SK-N-SH treated with all-trans-retinoic acid at 6 μM for 48 hours (cell line): Measurements from ENCODE around the gene RPL39L.

Experiments
- ARNTL ChIP-seq: fragments of 450-650 bp; formaldehyde crosslinking; IDR thresholded peaks from 2 replicates; pipeline ENCODE4 v1.5.0; 2020; ENCODE audit warnings: low read depth, mild to moderate bottlenecking, moderate library complexity, borderline replicate concordance
- OSR1 ChIP-seq: fragments of 250-450 bp; sonication (Bioruptor Pico); IDR thresholded peaks from 2 replicates; pipeline ENCODE4 v1.8.0; 2022; ENCODE audit warnings: moderate library complexity, mild to moderate bottlenecking, inconsistent platforms
- ZC3H10 ChIP-seq: fragments of 250-450 bp; sonication (Bioruptor Pico); IDR thresholded peaks from 2 replicates; pipeline ENCODE4 v1.5.1; 2021; ENCODE audit warnings: mild to moderate bottlenecking, moderate library complexity
- ZNF8 ChIP-seq: fragments of 450-650 bp; formaldehyde crosslinking; IDR thresholded peaks from 2 replicates; pipeline ENCODE4 v1.5.0; 2020; ENCODE audit warnings: mild to moderate bottlenecking, moderate library complexity
- TF ChIP-seq, protein P1 (sequence below): fragments of 250-450 bp; sonication (Bioruptor Pico); IDR thresholded peaks from 2 replicates; pipeline ENCODE4 v1.8.0; 2021; ENCODE audit warnings: low read depth, mild to moderate bottlenecking, moderate library complexity, borderline replicate concordance
- TF ChIP-seq, protein P2 (sequence below): fragments of 250-450 bp; sonication (Bioruptor Pico); IDR thresholded peaks from 2 replicates; pipeline ENCODE4 v1.5.1; 2020; ENCODE audit warnings: low read depth, mild to moderate bottlenecking, moderate library complexity
- TF ChIP-seq, protein P3 (sequence below): fragments of 250-450 bp; sonication (Bioruptor Pico); IDR thresholded peaks from 2 replicates; pipeline ENCODE4 v1.8.0; 2020; ENCODE audit warnings: mild to moderate bottlenecking, moderate library complexity, borderline replicate concordance

DNA sequence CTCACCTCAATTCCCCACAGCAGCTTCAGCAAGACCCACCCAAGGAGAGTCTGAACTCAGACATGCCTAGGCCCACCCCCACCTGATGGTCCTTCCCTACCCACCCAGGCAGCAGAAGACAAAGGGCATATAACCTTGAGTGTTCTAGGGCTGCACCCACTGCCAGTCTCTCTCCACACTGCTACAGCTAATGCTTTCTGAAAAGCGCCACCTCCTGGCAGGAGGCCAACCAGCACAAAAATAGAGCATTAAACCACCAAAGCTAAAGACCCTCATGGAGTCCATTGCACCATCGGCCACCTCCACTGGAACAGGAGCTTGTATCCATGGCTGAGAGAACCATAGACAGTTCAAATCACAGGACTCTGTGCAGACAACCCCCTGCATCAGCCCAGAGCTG lies 11.3 kb upstream of the RPL39L start:
- TF ChIP-seq, protein P1, sequence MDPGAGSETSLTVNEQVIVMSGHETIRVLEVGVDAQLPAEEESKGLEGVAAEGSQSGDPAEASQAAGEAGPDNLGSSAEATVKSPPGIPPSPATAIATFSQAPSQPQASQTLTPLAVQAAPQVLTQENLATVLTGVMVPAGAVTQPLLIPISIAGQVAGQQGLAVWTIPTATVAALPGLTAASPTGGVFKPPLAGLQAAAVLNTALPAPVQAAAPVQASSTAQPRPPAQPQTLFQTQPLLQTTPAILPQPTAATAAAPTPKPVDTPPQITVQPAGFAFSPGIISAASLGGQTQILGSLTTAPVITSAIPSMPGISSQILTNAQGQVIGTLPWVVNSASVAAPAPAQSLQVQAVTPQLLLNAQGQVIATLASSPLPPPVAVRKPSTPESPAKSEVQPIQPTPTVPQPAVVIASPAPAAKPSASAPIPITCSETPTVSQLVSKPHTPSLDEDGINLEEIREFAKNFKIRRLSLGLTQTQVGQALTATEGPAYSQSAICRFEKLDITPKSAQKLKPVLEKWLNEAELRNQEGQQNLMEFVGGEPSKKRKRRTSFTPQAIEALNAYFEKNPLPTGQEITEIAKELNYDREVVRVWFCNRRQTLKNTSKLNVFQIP (CRISPR knock-in tag), result no peak
- TF ChIP-seq, protein P2, sequence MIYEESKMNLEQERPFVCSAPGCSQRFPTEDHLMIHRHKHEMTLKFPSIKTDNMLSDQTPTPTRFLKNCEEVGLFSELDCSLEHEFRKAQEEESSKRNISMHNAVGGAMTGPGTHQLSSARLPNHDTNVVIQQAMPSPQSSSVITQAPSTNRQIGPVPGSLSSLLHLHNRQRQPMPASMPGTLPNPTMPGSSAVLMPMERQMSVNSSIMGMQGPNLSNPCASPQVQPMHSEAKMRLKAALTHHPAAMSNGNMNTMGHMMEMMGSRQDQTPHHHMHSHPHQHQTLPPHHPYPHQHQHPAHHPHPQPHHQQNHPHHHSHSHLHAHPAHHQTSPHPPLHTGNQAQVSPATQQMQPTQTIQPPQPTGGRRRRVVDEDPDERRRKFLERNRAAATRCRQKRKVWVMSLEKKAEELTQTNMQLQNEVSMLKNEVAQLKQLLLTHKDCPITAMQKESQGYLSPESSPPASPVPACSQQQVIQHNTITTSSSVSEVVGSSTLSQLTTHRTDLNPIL (CRISPR knock-in tag), result no peak
- TF ChIP-seq ZC3H10 (CRISPR knock-in tag) (no peak), ARNTL (CRISPR knock-in tag) (no peak), ZNF8 (CRISPR knock-in tag) (no peak), OSR1 (CRISPR knock-in tag) (no peak)
- TF ChIP-seq, protein P3, sequence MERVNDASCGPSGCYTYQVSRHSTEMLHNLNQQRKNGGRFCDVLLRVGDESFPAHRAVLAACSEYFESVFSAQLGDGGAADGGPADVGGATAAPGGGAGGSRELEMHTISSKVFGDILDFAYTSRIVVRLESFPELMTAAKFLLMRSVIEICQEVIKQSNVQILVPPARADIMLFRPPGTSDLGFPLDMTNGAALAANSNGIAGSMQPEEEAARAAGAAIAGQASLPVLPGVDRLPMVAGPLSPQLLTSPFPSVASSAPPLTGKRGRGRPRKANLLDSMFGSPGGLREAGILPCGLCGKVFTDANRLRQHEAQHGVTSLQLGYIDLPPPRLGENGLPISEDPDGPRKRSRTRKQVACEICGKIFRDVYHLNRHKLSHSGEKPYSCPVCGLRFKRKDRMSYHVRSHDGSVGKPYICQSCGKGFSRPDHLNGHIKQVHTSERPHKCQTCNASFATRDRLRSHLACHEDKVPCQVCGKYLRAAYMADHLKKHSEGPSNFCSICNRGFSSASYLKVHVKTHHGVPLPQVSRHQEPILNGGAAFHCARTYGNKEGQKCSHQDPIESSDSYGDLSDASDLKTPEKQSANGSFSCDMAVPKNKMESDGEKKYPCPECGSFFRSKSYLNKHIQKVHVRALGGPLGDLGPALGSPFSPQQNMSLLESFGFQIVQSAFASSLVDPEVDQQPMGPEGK (CRISPR knock-in tag), result no peak
